Adrenal gland (tissue), 12 donors: ENCODE measurements around the gene TEDDM1. TPM values are rescaled to one million over a fixed set of nuclear protein-coding genes. Genes with fewer than 3 reads are reported as not detected.

Experiments used
- DNase-seq, 7 donors: peaks; one replicate each; pipeline ENCODE4 v3.0.0-alpha.2; 2019 to 2020
- H3K27ac ChIP-seq, 5 donors: fragments of 200-600 bp; sonication (generic) in 4 of 5; 1 replicate in 3 of 5; 2 replicates in 2 of 5; pipeline versions ENCODE4 v1.5.1 to v1.8.0; 2016 to 2020; ENCODE audit warnings: mild to moderate bottlenecking in 1 of 5
- H3K27me3 ChIP-seq: fragments of 200-600 bp; 2 replicates; pipeline ENCODE4 v1.8.0; 2021
- H3K36me3 ChIP-seq, 2 donors: fragments of 200-600 bp; replicated peaks in 1 of 2; 1 replicate in 1 of 2; 2 replicates in 1 of 2; pipeline versions ENCODE4 v1.5.1 to v1.8.0; 2018 to 2022
- H3K4me1 ChIP-seq, 2 donors: fragments of 200-600 bp; replicated peaks in 1 of 2; 1 replicate in 1 of 2; 2 replicates in 1 of 2; pipeline versions ENCODE4 v1.5.1 to v1.8.0; 2018 to 2021
- H3K4me3 ChIP-seq, 4 donors: fragments of 200-600 bp; sonication (generic) in 3 of 4; one replicate each; pipeline ENCODE4 v1.5.1; 2016 to 2018
- H3K9me3 ChIP-seq, 3 donors: fragments of 200-600 bp; sonication (generic) in 1 of 3; replicated peaks in 1 of 3; 1 replicate in 2 of 3; 2 replicates in 1 of 3; pipeline versions ENCODE4 v1.5.1 to v1.8.0; 2016 to 2021
- POLR2A ChIP-seq, 2 donors: fragments of 450-650 bp; IDR thresholded peaks; one replicate each; pipeline ENCODE4 v1.6.1; 2017; ENCODE audit warnings: antibody characterized with exemption in 2 of 2, mild to moderate bottlenecking in 2 of 2, moderate library complexity in 1 of 2
- WGBS, 4 donors: extraction: QIAGEN DNeasy Blood & Tissue Kit in 2 of 4; methylation state at CpG; one replicate each; pipeline versions ENCODE4 v1.1.5 to v1.1.7; 2013 to 2017; 5-methylcytosine and 5-hydroxymethylcytosine counted together
- intact Hi-C, 2 donors: fragments of 100-400 bp; cut with DNase I; formaldehyde crosslinking; loops; one replicate each; pipeline versions ENCODE4 v1.14.1 to v1.15.0; 2022 to 2023
- polyA plus RNA-seq, 3 donors: library from polyadenylated mRNA; stranded (reverse); fragments of 200-250 nt in 2 of 3; fragments of 350-450 nt in 1 of 3; fragmentation: Illumina TruSeq in 1 of 3; extraction: RNeasy Lipid Tissue Mini Kit (QIAGEN cat#74804) in 1 of 3; gene quantifications; one replicate each; pipeline ENCODE4 v1.2.3, GENCODE V29; 2013 to 2014
- total RNA-seq, 9 donors: library from RNA; depleted of rRNA in 4 of 9; stranded (reverse); fragments of >200 nt in 4 of 9; fragments of 120-200 nt in 1 of 9; fragmentation: NEBNext Ultra II Directional in 1 of 9; extraction: Animal tissue kit (Norgen Biotek cat#: 25700) in 1 of 9; gene quantifications; one replicate each; pipeline versions ENCODE4 v1.1.0 to v1.2.4, GENCODE V29; 2013 to 2023
- TF ChIP-seq, protein P1 (sequence below), 6 experiments: fragments of 450-650 bp in 4 of 6; fragments of 200-600 bp in 2 of 6; sonication (generic) in 1 of 6; IDR thresholded peaks; 1 replicate in 5 of 6; 2 replicates in 1 of 6; pipeline versions ENCODE4 v1.5.1 to v1.8.0; 2016 to 2021; ENCODE audit warnings: antibody characterized with exemption in 6 of 6, mild to moderate bottlenecking in 2 of 6, moderate library complexity in 1 of 6
- donor health status: healthy with polysubstance abuse.
- donor health status: Bipolar disorder and iron deficiency.
- donor health status: DM: yes; HTN: yes; CAD: no.
- donor health status: DM: no; HTN: no; CAD: no.
- donor health status: DM: no; HTN: no; CAD: no.
- donor health status: DM: yes; HTN: yes; CAD: no.

TEDDM1 gene
- total and polyA plus RNA-seq, 12 donors = not detected

DNA sequence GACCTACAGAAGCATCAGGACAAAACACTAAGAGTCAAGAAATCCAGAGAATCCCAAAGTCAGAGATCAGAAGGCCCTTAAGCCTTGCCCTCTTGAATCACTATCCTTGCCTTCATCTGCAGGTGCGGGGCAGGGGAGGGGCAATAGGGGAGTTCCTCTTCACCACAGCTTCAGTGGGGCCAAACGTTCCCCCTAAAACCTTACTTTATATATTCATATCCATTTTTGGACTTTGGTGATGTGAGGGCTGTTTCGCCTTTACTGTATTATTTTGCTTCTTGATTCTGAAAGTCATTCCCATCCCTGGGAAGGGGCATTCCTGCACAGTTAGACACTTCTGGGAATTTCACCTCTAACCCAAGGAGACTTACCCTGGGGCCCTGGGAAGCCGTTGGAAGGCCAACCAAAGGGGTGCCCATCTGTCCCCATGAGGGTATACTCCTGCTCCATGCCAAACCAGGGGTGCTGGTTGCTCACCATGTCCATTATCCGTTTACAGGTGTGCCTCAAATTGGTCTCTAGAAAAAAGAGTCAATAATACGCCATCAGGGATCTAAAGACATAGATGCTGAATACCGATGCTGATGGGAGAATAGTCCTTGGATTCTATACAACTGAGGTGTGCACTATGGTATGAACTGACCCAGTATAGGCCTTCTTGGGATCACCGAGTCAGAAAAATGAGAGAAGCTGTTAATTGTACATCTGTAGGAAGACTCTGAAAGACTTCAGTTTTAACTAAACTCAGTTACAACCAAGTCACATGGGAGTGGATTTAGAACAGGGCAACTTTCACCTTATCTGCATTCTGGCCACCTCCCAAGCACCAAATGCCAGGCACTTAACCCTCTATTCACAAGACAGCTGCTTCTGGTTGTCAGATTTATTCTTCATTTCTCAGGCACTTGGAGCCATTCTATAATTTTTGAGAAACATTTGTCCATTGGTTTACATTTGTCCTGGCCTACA is 14.3 kb downstream of the TEDDM1 start:
- TF ChIP-seq POLR2A (IDR thresholded peaks at IDR 0.05) = peak; percentile 3 to 26
- TF ChIP-seq, protein P1, sequence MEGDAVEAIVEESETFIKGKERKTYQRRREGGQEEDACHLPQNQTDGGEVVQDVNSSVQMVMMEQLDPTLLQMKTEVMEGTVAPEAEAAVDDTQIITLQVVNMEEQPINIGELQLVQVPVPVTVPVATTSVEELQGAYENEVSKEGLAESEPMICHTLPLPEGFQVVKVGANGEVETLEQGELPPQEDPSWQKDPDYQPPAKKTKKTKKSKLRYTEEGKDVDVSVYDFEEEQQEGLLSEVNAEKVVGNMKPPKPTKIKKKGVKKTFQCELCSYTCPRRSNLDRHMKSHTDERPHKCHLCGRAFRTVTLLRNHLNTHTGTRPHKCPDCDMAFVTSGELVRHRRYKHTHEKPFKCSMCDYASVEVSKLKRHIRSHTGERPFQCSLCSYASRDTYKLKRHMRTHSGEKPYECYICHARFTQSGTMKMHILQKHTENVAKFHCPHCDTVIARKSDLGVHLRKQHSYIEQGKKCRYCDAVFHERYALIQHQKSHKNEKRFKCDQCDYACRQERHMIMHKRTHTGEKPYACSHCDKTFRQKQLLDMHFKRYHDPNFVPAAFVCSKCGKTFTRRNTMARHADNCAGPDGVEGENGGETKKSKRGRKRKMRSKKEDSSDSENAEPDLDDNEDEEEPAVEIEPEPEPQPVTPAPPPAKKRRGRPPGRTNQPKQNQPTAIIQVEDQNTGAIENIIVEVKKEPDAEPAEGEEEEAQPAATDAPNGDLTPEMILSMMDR (IDR thresholded peaks at IDR 0.05) = no peak
- H3K27me3 ChIP-seq = no peaks in the 10 kb centered on the region
- no peak for DNase-seq
- H3K36me3 ChIP-seq = peaks cover 0 to 69% of the 10 kb centered on the region in 2 donors
- H3K27ac ChIP-seq = no peak overlapping the region
- H3K4me1 ChIP-seq = peaks cover 5 to 20% of the 10 kb centered on the region in 2 donors
- intact Hi-C loops = no loop called here
- 92 to 95% (median 93%) methylated on average over 7 to 8 of the region's 8 CpGs for WGBS, 4 donors
- no peaks in the 10 kb centered on the region for H3K9me3 ChIP-seq
- H3K4me3 ChIP-seq = no peak overlapping the region

DNA sequence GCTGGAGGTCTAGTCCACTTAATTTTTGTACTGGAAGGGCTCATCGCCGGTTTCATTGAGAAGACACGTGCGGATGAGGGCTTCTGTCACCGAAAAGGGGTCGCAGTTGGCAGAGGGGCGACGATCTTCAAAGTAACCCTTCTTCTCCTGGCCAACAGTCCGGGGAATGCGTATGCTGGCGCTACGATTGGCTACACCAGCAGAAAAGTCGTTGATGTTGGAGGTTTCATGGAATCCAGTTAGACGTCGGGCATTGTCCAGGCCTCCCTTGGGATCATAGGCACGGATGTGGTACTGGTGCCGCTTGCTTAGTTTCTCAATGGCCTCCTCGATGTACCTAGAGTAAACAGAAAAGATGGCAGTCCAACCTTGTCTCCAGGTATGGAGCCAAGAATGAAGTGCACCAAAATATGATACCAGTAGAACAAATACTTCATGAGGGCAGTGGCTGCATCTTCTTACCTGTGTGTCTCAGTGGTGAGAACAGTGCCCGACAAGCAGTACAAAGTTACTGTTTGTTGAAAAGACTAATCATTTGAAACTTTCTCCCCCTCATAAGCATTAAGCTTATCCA is 16.0 kb downstream of the TEDDM1 start:
- H3K4me1 ChIP-seq = peaks cover 1 to 15% of the 10 kb centered on the region in 2 donors
- WGBS, 4 donors = 97% methylated on average over 15 to 19 of the region's 19 CpGs
- no peaks in the 10 kb centered on the region for H3K9me3 ChIP-seq
- H3K36me3 ChIP-seq = peaks cover 0 to 69% of the 10 kb centered on the region in 2 donors
- no peaks in the 10 kb centered on the region for H3K27me3 ChIP-seq
- H3K4me3 ChIP-seq = no peak overlapping the region
- intact Hi-C loops = no loop called here
- DNase-seq = no peak
- TF ChIP-seq, protein P1 (IDR thresholded peaks at IDR 0.05) = no peak
- TF ChIP-seq POLR2A (IDR thresholded peaks at IDR 0.05) = no peak
- no peak overlapping the region for H3K27ac ChIP-seq

DNA sequence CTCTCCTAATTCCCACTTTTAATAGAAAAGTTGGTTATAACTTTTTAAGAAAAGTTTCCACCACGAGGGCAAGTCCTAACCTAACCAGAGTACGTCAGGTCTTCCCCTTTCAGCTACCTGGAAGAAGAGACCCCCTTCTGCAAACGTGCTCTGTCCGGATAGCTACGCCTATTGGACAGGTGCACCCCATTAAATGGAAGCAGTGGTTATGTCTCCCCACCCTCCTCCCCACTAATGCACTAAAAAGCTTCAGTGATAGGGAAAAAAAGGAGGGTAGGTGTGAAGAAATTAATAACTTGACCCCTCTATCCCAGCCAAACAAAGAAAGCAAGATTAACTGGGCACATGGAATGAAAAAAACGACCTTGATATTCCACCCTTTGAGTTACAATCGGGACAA is 16.5 kb downstream of the TEDDM1 start:
- intact Hi-C loops = no loop called here
- no peak overlapping the region for H3K27ac ChIP-seq
- no peaks in the 10 kb centered on the region for H3K9me3 ChIP-seq
- WGBS, 4 donors = 88 to 91% (median 90%) methylated on average over 7 of the region's 7 CpGs
- peaks cover 0 to 11% of the 10 kb centered on the region in 2 donors for H3K4me1 ChIP-seq
- TF ChIP-seq, protein P1 (IDR thresholded peaks at IDR 0.05) = no peak
- no peak for TF ChIP-seq POLR2A (IDR thresholded peaks at IDR 0.05)
- peaks cover 0 to 69% of the 10 kb centered on the region in 2 donors for H3K36me3 ChIP-seq
- H3K4me3 ChIP-seq = no peak overlapping the region
- DNase-seq = no peak
- H3K27me3 ChIP-seq = no peaks in the 10 kb centered on the region

DNA sequence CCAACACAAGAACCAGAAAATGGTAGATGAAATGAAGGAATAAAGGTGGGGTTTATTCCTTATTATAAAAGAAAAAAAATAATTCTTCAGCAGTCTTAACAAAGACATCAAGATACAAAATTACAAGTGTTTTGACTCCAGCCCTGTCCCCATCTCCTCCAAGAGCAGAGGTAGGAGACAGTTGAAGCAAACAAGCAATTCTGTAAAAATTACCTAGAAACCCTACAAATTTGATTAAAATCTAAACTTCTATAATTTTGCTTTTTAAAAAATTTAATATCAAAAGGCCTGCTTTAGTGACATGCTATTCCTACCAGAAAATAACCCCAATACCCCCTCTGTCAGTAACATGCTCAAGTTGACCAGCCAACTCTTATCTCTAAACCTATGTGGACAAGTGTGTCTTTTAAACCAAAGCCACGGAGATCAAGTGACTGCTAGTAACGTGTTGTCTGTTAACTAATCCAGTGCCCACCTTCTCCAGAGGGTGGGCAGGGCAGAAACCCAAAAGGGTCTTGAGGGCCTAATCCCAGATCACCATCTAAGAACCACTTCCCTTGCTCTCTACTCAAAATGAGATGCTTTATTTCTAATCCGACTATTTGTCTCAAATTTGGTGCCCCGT is 17.3 kb downstream of the TEDDM1 start:
- H3K27ac ChIP-seq = no peak overlapping the region
- no peak for DNase-seq
- no peak for TF ChIP-seq POLR2A (IDR thresholded peaks at IDR 0.05)
- TF ChIP-seq, protein P1 (IDR thresholded peaks at IDR 0.05) = no peak
- no peak overlapping the region for H3K4me3 ChIP-seq
- no peaks in the 10 kb centered on the region for H3K27me3 ChIP-seq
- H3K4me1 ChIP-seq = peaks cover 0 to 4% of the 10 kb centered on the region in 2 donors
- intact Hi-C loops = no loop called here
- H3K36me3 ChIP-seq = peaks cover 0 to 65% of the 10 kb centered on the region in 2 donors
- 89 to 95% (median 91%) methylated on average over 4 of the region's 4 CpGs for WGBS, 4 donors
- H3K9me3 ChIP-seq = no peaks in the 10 kb centered on the region
